Measurements from ENCODE around the gene AMPD3.

- TF ChIP-seq POLR2AphosphoS2 (IDR thresholded peaks at IDR 0.05; ENCODE audit: low read depth, low read length), result no peak
- TF ChIP-seq RBAK (CRISPR knock-in tag; IDR thresholded peaks at IDR 0.05), result no peak
- TF ChIP-seq, protein P1, sequence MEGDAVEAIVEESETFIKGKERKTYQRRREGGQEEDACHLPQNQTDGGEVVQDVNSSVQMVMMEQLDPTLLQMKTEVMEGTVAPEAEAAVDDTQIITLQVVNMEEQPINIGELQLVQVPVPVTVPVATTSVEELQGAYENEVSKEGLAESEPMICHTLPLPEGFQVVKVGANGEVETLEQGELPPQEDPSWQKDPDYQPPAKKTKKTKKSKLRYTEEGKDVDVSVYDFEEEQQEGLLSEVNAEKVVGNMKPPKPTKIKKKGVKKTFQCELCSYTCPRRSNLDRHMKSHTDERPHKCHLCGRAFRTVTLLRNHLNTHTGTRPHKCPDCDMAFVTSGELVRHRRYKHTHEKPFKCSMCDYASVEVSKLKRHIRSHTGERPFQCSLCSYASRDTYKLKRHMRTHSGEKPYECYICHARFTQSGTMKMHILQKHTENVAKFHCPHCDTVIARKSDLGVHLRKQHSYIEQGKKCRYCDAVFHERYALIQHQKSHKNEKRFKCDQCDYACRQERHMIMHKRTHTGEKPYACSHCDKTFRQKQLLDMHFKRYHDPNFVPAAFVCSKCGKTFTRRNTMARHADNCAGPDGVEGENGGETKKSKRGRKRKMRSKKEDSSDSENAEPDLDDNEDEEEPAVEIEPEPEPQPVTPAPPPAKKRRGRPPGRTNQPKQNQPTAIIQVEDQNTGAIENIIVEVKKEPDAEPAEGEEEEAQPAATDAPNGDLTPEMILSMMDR (CRISPR knock-in tag; IDR thresholded peaks at IDR 0.05), result no peak
- TF ChIP-seq SMAD3 (CRISPR knock-in tag; IDR thresholded peaks at IDR 0.05), result no peak
- TF ChIP-seq ZBTB21 (CRISPR knock-in tag; IDR thresholded peaks at IDR 0.05), result no peak
- TF ChIP-seq CCAR2 (optimal IDR thresholded peaks at IDR 0.05; ENCODE audit: low read depth, low read length), result no peak
- TF ChIP-seq, protein P2, sequence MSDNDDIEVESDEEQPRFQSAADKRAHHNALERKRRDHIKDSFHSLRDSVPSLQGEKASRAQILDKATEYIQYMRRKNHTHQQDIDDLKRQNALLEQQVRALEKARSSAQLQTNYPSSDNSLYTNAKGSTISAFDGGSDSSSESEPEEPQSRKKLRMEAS (IDR thresholded peaks at IDR 0.05), result no peak
- no peak for TF ChIP-seq IKZF1 (IDR thresholded peaks at IDR 0.05)
Measured at GRCh38 chr11:10453261-10453660, 1.8 kb upstream of the AMPD3 start.

Measured in HepG2 (cell line).